ENCODE results near the gene TCF3. TPM values are rescaled to one million over a fixed set of nuclear protein-coding genes. Genes with fewer than 3 reads are reported as not detected.

Gene TCF3
- polyA plus RNA-seq, 1 experiment, result 51.7 TPM

DNA sequence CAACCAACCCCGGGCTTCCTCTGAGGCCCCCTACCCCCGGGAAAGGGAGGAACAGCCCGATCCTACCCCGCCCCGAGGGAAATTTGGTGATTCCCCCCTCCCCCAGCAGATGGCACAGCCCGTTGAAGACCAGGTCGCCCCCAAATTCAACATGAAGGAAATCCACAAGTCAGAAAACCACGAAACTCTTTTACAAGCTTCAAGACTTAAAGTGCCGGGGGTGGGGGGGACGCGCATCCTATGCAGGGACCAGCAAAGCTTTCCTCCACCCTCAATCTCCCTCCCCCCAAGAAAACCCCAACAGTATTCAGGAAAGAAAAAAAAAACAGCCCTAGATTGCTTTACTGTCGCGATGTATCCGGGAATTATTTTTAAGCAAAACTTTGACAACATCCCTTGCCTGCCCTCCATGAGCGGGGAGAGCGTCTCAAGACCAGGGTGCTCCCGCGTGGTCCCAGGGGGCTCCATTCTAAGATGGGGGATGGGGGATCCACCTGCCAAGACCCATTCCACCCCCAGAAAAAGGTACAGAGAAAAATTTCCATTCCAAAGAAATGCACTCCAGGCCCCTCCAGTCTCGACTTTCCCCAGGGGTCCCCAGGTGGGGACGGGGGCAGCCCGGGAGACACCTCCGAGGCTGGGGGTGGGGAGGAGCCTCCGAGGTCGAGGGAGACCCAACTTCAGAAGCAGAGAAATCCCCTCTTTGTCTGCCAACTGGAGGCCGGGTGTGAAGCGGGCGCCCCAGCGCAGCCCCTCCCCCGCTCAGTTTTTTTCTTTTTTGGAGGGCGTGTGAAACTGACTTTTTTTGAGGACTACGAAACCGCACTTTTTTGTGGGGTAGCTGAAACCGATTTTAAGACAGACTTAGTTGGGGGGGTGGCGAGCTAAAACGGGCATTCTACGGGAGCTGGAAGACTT is 1.5 kb downstream of the TCF3 start:
- ChIA-PET CTCF (interaction anchor here (0.6 kb wide), 4 partner anchors 34 to 187 kb away, joined by 3 to 4 read pairs (median 3); no protein-coding TSS in a partner anchor), POLR2A (interaction anchor here (0.7 to 0.9 kb wide), 2 partner anchors 16 to 58 kb away, joined by 3 to 4 read pairs; no protein-coding TSS in a partner anchor)
- Histone ChIP-seq H3K4me3 (ENCODE audit: low read depth, low read length) (peak overlapping the region; percentile 73), H3K9me3 (ENCODE audit: control insufficient read depth, insufficient read depth, low read length) (no peaks in the 10 kb centered on the region; the same call in 1 of the 2 replicates), H3K27me3 (ENCODE audit: control insufficient read depth, insufficient read depth, low read length) (no peaks in the 10 kb centered on the region), H3K27ac (ENCODE audit: low read depth, low read length) (peak overlapping the region; percentile 21)
- TF ChIP-seq, protein P1, sequence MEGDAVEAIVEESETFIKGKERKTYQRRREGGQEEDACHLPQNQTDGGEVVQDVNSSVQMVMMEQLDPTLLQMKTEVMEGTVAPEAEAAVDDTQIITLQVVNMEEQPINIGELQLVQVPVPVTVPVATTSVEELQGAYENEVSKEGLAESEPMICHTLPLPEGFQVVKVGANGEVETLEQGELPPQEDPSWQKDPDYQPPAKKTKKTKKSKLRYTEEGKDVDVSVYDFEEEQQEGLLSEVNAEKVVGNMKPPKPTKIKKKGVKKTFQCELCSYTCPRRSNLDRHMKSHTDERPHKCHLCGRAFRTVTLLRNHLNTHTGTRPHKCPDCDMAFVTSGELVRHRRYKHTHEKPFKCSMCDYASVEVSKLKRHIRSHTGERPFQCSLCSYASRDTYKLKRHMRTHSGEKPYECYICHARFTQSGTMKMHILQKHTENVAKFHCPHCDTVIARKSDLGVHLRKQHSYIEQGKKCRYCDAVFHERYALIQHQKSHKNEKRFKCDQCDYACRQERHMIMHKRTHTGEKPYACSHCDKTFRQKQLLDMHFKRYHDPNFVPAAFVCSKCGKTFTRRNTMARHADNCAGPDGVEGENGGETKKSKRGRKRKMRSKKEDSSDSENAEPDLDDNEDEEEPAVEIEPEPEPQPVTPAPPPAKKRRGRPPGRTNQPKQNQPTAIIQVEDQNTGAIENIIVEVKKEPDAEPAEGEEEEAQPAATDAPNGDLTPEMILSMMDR (IDR thresholded peaks at IDR 0.05; ENCODE audit: low read depth, low read length), result 0 out of 2 replicates have a peak, but pooled peaks have one; percentile 6
- no peak for DNase-seq (ENCODE audit: low read depth, low spot score)

DNA sequence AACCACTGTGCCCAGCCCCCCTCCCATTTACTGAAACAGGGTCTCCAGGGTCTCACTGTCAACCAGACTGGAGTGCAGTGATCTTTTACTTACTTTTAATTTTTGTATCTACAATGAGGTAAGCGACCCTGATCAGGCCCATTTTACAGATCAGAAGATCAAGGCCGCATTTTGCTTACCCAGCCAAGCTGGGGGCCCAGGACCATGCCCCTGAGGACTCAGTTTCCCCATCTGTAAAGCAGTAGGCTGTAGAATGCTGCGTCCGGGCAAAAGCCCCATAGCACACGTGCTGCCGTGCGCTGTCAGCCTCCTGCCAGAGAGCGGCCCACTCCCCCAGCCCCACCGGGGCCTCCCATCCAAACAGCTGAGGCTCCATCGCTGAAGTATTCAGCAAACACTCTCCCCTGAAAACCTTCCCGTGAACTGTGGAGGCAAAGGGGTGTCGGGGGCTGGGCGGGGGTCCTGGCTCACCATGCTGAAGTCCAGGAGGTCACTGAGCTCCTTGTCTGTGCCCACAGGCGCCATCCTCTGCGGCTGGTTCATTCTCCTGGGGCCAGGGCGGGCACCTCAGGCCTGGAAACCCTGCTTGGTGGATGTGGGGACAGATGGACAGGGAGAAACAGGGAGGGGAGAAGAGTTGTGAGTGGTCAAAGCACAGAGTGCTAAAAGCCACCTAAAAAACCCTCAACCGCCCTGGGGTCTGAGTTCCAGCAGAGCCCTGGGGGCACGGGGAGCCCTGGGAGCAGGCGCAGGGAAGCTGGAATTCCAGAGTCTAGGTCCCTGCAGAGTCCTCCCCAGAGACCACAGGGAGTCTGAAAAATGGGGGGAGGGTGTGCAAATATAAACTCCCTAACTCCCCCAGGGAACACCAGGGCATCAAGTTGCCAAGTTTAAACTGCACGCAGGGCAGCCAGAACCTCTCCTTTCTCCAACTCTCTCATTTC is 2.4 kb downstream of the TCF3 start:
- POLR2A ChIA-PET, result no interaction called here
- H3K9me3 ChIP-seq (ENCODE audit: control insufficient read depth, insufficient read depth, low read length), result no peaks in the 10 kb centered on the region; the same call in 1 of the 2 replicates
- H3K4me3 ChIP-seq (ENCODE audit: low read depth, low read length), result peak overlapping the region; percentile 73
- TF ChIP-seq, protein P1 (IDR thresholded peaks at IDR 0.05; ENCODE audit: low read depth, low read length), result no peak
- no peak overlapping the region for H3K27ac ChIP-seq (ENCODE audit: low read depth, low read length)
- no peak for DNase-seq (ENCODE audit: low read depth, low spot score)
- CTCF ChIA-PET, result interaction anchor here (0.6 kb wide), 3 partner anchors 33 to 188 kb away, joined by 3 read pairs; no protein-coding TSS in a partner anchor
- no peaks in the 10 kb centered on the region for H3K27me3 ChIP-seq (ENCODE audit: control insufficient read depth, insufficient read depth, low read length)

DNA sequence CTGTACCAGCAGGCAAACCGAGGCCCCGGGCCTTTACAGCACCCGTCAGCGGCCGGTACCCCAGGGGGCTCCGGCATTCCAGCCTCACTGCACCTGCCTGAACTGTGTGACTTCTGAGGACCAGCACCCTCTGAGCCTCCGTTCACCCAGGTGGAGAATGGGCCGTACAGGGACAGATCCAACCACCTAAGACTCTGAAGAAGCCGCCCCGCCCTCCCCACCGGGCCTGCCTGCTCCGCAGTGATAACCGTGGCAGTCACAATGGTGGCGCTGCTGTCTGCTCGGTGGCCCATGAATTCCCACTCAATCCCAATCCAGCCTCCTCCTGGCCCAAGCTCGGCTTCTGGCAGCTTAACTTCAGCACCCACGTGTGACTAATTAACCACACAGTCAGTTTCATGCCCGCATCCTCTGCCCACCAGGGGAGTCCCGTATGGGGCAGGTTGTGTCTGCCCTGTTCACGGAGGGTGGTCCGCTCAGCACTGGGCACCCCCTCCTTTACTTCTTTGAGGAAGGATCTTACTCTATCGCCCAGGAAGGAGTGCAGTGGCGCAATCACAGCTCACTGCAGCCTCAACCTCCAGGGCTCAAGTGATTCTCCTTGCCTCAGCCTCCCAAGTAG is 3.4 kb downstream of the TCF3 start:
- no peak overlapping the region for H3K4me3 ChIP-seq (ENCODE audit: low read depth, low read length)
- no peaks in the 10 kb centered on the region for H3K27me3 ChIP-seq (ENCODE audit: control insufficient read depth, insufficient read depth, low read length)
- POLR2A ChIA-PET, result no interaction called here
- H3K27ac ChIP-seq (ENCODE audit: low read depth, low read length), result no peak overlapping the region
- DNase-seq (ENCODE audit: low read depth, low spot score), result no peak
- no peaks in the 10 kb centered on the region; the same call in 1 of the 2 replicates for H3K9me3 ChIP-seq (ENCODE audit: control insufficient read depth, insufficient read depth, low read length)
- TF ChIP-seq, protein P1 (IDR thresholded peaks at IDR 0.05; ENCODE audit: low read depth, low read length), result no peak
- CTCF ChIA-PET, result no interaction called here

DNA sequence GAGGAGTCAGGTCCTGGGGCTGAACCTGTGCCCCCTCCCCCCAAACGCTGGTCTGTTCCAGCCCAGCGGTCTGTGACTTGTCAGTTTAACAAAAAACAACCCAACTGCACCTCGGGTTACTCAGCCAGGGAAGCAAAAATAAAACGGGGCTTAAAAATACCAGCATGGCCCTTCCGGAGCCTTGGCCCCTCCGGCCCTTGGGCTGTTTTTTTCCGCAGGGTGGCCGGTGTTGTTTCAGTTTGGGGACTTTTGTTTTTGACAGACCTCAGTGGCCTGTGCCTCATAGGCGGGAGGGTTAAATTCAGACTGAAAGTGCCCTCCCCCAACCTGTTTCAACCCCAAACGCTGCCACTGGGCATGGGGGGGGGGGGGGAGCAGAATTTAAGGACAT is 4.0 kb downstream of the TCF3 start:
- Histone ChIP-seq H3K27ac (ENCODE audit: low read depth, low read length) (no peak overlapping the region), H3K9me3 (ENCODE audit: control insufficient read depth, insufficient read depth, low read length) (no peaks in the 10 kb centered on the region; the same call in 1 of the 2 replicates), H3K27me3 (ENCODE audit: control insufficient read depth, insufficient read depth, low read length) (no peaks in the 10 kb centered on the region), H3K4me3 (ENCODE audit: low read depth, low read length) (no peak overlapping the region)
- TF ChIP-seq, protein P1 (IDR thresholded peaks at IDR 0.05; ENCODE audit: low read depth, low read length), result no peak
- CTCF ChIA-PET, result no interaction called here
- no peak for DNase-seq (ENCODE audit: low read depth, low spot score)
- POLR2A ChIA-PET, result no interaction called here

Measured in AG04450 (cell line).